Skeletal muscle tissue (tissue), 4 donors: ENCODE data around the gene MORN5. TPM values are rescaled to one million over a fixed set of nuclear protein-coding genes. Genes with fewer than 3 reads are reported as not detected.
"Not testable (repeated sequence)": the region's sequence is repeated elsewhere in the genome, so short reads cannot be mapped to it uniquely, and the experiment has no call there.

Source experiments
- H3K27ac ChIP-seq: one replicate; pipeline ENCODE4 v1.7.0; 2013; ENCODE audit warnings: mild to moderate bottlenecking, low read depth, low read length, inconsistent platforms
- H3K27me3 ChIP-seq, 3 donors: one replicate each; pipeline ENCODE4 v1.7.0; 2013; ENCODE audit warnings: low read length in 3 of 3; ENCODE audit not compliant: control insufficient read depth in 3 of 3, insufficient read depth in 3 of 3
- H3K36me3 ChIP-seq, 3 donors: one replicate each; pipeline ENCODE4 v1.7.0; 2013; ENCODE audit warnings: low read length in 3 of 3; ENCODE audit not compliant: control insufficient read depth in 3 of 3, insufficient read depth in 3 of 3
- H3K4me1 ChIP-seq, 3 donors: one replicate each; pipeline ENCODE4 v1.7.0; 2013; ENCODE audit warnings: low read length in 3 of 3, mild to moderate bottlenecking in 3 of 3; ENCODE audit not compliant: control insufficient read depth in 3 of 3, insufficient read depth in 3 of 3
- H3K4me3 ChIP-seq, 3 donors: one replicate each; pipeline ENCODE4 v1.7.0; 2013; ENCODE audit warnings: low read length in 3 of 3
- H3K9ac ChIP-seq, 3 donors: one replicate each; pipeline ENCODE4 v1.7.0; 2013; ENCODE audit warnings: low read length in 3 of 3, mild to moderate bottlenecking in 3 of 3, moderate library complexity in 2 of 3, low read depth in 1 of 3
- H3K9me3 ChIP-seq, 3 donors: one replicate each; pipeline ENCODE4 v1.7.0; 2013; ENCODE audit warnings: low read length in 3 of 3; ENCODE audit not compliant: control insufficient read depth in 3 of 3
- total RNA-seq: library from RNA; depleted of rRNA; stranded (reverse); fragments of >200 nt; gene quantifications from one replicate; pipeline ENCODE4 v1.2.3, GENCODE V29; 2014
- donor health status: Osteomylitis.

Gene MORN5
- total RNA-seq, 1 donor from 2014 or later: not detected

DNA sequence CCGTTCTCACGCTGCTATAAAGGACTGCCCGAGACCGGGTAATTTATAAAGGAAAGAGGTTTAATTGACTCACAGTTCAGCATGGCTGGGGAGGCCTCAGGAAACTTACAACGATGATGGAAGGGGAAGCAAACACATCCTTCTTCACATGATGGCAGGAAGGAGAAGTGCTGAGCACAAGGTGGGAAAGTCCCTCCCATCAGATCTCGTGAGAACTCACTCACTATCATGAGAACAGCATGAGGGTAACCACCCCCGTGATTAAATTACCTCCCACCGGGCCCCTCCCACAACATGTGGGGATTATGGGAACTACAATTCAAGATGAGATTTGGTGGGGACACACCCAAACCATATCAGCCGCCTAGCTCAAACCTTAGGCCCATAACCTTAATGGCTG is 42.5 kb upstream of the MORN5 start:
- H3K4me1 ChIP-seq, H3K4me3 ChIP-seq, H3K9ac ChIP-seq, H3K27ac ChIP-seq, H3K9me3 ChIP-seq, H3K36me3 ChIP-seq: not testable (repeated sequence)
- H3K27me3 ChIP-seq: peaks cover 0 to 10% (median 0%) of the 10 kb centered on the region in 3 donors

DNA sequence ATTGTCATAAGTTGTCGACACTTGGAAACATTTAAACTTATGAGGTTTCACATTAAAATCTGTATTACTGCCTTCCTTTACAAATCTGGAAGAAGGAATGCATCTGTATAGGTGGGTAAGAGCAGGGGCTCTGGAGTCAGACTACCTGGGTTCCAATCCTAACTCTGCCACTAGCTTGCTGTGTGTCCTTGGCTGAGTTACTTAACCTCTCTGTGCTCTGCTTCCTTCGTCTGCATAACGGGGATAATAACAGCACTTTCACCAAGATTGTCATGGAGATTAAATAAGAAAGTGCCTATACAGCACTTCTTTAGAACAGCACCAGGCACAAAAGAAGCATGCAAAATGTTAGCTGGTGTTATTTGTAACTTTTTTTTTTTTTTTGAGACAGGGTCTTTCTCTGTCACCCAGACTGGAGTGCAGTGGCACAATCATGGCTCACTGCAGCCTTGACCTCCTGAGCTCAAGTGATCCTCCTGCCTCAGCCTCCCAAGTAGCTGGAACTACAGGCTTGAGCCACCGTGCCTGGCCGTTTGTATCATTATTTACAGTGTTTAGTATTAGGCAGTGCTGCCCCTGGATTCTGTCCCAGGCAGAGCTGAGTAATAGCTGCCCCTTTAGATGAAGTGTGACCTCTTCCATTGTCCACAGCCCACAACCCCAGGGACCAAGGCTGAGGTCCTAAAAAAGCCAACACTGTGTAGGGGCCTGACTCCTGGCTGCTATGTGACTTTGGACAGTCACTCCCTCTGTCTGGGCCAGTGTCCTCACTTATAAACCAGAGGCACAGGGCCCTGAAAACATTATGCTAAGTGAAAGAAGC is 41.2 kb upstream of the MORN5 start:
- peaks cover 0 to 8% (median 0%) of the 10 kb centered on the region in 3 donors for H3K4me1 ChIP-seq
- no peak overlapping the region for H3K27ac ChIP-seq
- no peaks in the 10 kb centered on the region for H3K9me3 ChIP-seq
- no peak overlapping the region for H3K4me3 ChIP-seq
- H3K27me3 ChIP-seq: peaks cover 0 to 10% (median 0%) of the 10 kb centered on the region in 3 donors
- H3K9ac ChIP-seq: no peak overlapping the region
- no peaks in the 10 kb centered on the region for H3K36me3 ChIP-seq

DNA sequence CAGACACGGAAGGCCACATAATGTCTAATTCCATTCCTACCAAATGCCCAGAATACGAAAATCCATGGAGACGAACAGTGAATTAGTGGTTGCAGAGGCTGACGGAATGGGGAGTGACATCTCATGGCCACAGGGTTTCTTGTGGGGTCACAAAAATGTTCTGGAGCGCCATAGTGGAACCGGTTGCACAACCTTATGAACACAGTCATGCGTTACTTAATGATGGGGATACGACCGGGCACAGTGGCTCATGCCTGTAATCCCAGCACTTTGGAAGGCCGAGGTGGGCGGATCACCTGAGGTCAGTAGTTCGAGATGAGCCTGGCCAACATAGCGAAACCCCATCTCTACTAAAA is 40.6 kb upstream of the MORN5 start:
- H3K27me3 ChIP-seq: peaks cover 0 to 10% (median 0%) of the 10 kb centered on the region in 3 donors
- H3K36me3 ChIP-seq: no peaks in the 10 kb centered on the region
- H3K4me1 ChIP-seq: peaks cover 0 to 8% (median 0%) of the 10 kb centered on the region in 3 donors
- H3K27ac ChIP-seq: no peak overlapping the region
- no peak overlapping the region for H3K4me3 ChIP-seq
- no peak overlapping the region for H3K9ac ChIP-seq
- no peaks in the 10 kb centered on the region for H3K9me3 ChIP-seq

DNA sequence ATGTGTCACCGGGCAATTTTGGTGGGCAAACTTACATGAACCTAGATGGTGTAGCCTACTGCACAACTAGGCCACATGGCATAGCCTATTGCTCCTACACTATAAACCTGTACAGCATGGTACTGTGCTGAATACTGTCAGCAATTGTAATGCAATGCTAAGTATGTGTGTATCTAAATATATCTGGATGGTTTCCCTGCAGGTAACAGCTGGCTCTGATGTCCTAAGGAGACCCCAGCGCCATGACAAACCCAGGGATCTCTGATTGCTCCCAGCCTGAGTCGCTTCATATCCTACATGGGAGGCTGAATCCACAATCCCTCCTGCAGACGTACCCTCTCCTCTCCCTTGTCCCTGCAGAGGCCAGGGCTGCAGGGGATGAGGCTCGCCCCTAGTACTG is 40.0 kb upstream of the MORN5 start:
- no peaks in the 10 kb centered on the region for H3K36me3 ChIP-seq
- no peak overlapping the region for H3K4me3 ChIP-seq
- H3K9ac ChIP-seq: no peak overlapping the region
- no peak overlapping the region for H3K27ac ChIP-seq
- peaks cover 0 to 8% (median 0%) of the 10 kb centered on the region in 3 donors for H3K4me1 ChIP-seq
- no peaks in the 10 kb centered on the region for H3K9me3 ChIP-seq
- peaks cover 0 to 10% (median 4%) of the 10 kb centered on the region in 3 donors for H3K27me3 ChIP-seq

DNA sequence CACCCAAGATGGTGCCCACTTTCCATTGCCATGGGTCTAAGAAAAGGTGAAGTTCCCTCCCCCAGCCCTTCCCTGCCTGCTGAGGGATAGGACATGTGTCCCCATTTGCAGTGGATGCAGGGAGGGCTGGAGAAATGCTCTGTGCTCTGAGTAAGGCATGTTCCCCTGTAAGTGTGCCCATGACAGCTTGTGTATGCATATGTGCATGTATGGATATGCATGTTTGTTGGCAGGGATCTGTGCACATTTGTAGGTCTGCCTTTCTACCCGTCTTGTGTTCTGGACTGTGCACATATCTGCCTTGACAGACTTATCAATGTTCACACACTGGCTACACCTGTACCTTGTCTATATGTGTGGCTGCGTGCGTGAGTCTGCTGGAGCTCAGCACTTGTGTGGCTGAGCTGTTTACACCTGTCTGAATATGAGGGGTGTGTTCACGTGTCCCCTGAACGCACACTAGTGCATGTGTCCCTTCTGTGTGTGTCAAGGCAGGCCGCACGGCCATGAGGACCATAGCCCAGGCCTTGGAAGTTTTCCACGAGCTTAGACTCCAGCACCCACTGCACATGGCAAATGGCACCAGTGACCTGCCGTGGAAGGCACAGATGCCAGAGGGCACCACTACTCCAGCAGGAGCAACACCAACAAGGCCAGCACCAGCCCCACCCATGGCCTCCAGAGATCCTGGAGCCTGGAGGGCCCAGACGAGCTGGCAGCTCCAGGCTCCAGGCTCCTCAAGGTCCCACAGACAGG is 39.2 kb upstream of the MORN5 start:
- no peak overlapping the region for H3K4me3 ChIP-seq
- peaks cover under 1 to 11% (median 3%) of the 10 kb centered on the region in 3 donors for H3K4me1 ChIP-seq
- no peak overlapping the region for H3K27ac ChIP-seq
- H3K9me3 ChIP-seq: no peaks in the 10 kb centered on the region
- H3K9ac ChIP-seq: no peak overlapping the region
- no peaks in the 10 kb centered on the region for H3K36me3 ChIP-seq
- peaks cover 5 to 17% (median 7%) of the 10 kb centered on the region in 3 donors for H3K27me3 ChIP-seq

DNA sequence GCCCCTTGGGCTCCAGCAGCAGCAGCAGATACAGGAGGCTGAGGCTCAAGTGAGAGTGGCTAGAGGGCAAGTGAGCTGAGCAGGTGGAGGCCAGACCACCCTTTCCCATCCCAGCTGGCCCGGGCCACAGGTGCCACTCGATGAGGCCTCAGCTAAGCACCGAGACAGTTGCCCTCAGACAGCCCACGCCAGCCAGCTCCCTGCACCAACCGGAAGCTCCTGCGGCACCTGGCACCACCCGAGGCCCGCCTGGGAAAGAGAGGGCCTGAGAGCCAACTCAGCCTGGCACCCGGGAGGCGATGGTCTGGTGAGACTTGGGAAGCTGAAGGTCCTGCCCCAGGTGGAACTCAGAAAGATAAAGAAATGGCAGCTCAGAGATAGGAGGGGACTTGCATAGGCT is 38.3 kb upstream of the MORN5 start:
- Histone ChIP-seq H3K4me1 (peaks cover 9 to 19% (median 11%) of the 10 kb centered on the region in 3 donors), H3K36me3 (no peaks in the 10 kb centered on the region), H3K27ac (no peak overlapping the region), H3K9me3 (no peaks in the 10 kb centered on the region), H3K27me3 (peaks cover 14 to 19% (median 16%) of the 10 kb centered on the region in 3 donors), H3K4me3 (no peak overlapping the region), H3K9ac (no peak overlapping the region)

DNA sequence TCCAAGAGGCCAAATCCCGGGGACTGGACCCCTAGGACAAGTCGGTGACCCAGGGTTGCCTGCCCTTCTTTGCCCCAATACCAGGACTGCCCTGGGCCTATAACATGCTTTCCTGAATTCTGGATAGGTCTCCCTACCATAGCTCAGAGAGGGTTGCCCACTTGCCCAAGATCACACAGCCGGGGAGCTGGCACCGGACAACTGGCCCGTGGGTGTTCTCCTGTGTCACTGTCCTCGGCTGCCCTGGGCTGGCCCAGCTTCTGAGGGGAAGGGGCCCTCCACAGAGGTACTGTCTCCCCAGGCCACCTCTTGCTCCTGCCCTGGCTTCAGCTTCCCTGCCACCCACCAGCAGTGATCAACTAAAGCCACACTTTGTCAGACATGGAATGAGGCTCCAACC is 37.8 kb upstream of the MORN5 start:
- H3K27me3 ChIP-seq: peaks cover 18 to 20% (median 19%) of the 10 kb centered on the region in 3 donors
- no peaks in the 10 kb centered on the region for H3K9me3 ChIP-seq
- H3K4me1 ChIP-seq: peaks cover 13 to 21% (median 15%) of the 10 kb centered on the region in 3 donors
- H3K36me3 ChIP-seq: no peaks in the 10 kb centered on the region
- no peak overlapping the region for H3K4me3 ChIP-seq
- no peak overlapping the region for H3K9ac ChIP-seq
- no peak overlapping the region for H3K27ac ChIP-seq

DNA sequence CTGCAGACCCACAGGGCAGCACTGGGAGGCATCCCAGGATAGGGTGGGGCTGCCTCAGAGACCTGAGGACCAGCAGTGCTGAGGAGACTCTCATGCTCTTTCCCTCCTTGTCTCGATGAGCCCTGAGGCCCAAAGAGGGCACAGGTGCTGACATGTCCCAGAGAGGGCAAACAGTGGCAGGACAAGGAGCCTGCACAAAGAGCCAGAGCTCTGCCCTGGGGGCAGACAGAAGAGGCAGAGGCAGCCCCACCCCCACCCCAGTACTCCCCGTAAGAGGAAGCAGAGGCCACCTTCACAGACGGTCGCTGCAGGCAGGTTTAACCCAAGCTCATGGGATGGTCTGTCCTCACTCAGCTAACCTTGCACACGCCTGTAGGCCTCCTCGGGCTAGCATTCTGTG is 37.2 kb upstream of the MORN5 start:
- no peak overlapping the region for H3K27ac ChIP-seq
- H3K27me3 ChIP-seq: peaks cover 18 to 22% (median 21%) of the 10 kb centered on the region in 3 donors
- no peak overlapping the region for H3K4me3 ChIP-seq
- no peaks in the 10 kb centered on the region for H3K36me3 ChIP-seq
- H3K4me1 ChIP-seq: peaks cover 13 to 21% (median 15%) of the 10 kb centered on the region in 3 donors
- no peaks in the 10 kb centered on the region for H3K9me3 ChIP-seq
- no peak overlapping the region for H3K9ac ChIP-seq

DNA sequence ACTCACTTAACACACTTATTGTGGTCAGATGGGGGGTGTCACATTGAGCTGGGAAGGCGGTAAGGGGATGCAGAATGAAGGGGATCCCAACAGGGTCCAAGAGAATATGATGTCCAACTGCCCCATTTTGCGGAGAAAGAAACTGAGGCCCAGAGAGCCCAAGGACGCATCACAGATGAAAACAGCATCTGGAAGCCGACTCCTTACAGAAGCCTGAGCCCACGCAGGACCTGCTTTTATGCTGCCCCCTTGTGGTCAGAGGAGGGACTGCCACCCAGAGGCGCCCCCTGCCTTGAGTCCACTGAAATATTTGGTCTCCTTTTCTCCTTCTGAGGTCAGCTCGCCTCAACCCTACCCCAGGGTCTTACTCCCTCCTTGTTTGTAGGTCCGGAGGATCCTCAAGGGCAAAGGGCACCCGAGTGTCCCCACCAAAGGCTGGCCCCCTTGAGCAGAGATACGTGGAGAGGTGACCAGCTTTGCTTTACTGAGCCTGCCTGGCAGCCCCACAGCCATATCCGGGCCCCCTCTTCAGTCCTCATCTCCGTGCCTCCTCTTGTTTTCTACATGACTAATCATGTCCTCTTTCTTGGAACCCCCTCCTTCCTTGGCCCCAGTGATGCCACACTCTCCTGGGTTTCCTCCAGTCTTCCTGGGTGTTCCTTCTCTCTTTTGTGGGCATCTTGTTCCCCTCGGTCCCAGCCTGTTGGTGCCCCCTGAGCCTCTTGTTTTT is 36.6 kb upstream of the MORN5 start:
- Histone ChIP-seq H3K9ac (no peak overlapping the region), H3K4me3 (no peak overlapping the region), H3K27me3 (peaks cover 18 to 25% (median 21%) of the 10 kb centered on the region in 3 donors), H3K27ac (no peak overlapping the region), H3K4me1 (peaks cover 13 to 21% (median 15%) of the 10 kb centered on the region in 3 donors), H3K36me3 (no peaks in the 10 kb centered on the region), H3K9me3 (no peaks in the 10 kb centered on the region)
